Skeletal muscle cell (primary cell): Measurements from ENCODE around the gene ADAMTS5.

Experiments used
- DNase-seq: peaks from one replicate; pipeline ENCODE4 v3.0.0-alpha.2; 2010; ENCODE audit warnings: low read depth
- H3K4me3 ChIP-seq: 2 replicates; pipeline ENCODE4 v1.5.1; 2011; ENCODE audit warnings: low read depth, mild to moderate bottlenecking, control low read depth, low read length, moderate library complexity

Gene ADAMTS5

DNA sequence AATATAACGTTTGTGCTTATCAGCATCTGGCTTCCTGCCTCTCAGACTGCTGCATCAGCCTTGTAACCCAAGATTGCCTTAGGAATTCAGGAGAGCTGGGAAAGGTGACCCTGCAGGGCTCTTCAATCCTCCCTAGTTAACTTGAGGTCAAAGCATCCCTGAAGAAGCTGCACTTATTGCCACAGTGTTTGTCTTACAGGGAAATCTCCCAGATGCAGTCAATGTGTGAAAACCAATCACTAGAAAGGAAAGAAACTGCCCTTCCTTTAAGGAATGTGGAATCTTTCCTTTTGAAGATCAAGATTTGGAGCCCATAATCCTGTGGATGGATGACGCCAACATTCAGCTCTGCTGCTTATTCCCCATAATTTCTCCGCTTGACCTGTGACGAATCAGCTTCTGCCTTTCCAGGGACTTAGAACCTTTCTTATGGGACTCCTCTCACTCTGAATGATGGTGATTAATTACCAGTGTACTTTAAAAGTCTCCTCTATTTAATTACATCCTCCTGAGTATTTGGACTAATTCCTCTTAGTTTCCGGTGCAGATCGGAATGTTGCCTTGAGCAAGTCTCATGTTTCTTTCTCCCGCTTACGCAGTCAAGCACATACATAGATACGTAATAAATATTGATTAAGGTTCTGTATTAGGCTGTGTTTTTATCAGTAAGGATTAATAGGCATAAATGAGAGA, 14.4 kb downstream of the ADAMTS5 start:
- DNase-seq = no peak
- H3K4me3 ChIP-seq = no peak overlapping the region

DNA sequence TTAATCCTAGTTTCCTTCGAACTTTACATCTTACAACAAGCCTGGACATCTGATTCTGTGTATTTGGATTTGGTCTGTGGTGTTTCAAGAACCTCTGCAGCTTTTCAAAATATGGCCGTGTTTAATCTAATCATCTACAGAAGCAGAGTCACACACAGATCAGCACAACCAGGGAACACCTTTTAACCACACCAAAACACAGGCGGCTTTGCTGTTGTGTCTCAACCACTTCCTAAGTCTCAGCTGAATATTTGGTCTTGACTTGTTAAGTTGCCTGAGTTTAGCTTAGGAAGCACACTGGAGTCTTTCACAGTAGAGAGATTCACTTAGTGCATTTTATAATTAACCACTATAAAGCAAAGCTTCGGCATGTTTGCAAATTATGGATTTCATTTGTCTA, 17.1 kb downstream of the ADAMTS5 start:
- H3K4me3 ChIP-seq = no peak overlapping the region
- DNase-seq = no peak

- H3K4me3 ChIP-seq = no peak overlapping the region
- no peak for DNase-seq
Observed at GRCh38 chr21:26948194-26948593, 18.7 kb downstream of the ADAMTS5 start.

- H3K4me3 ChIP-seq = no peak overlapping the region
- no peak for DNase-seq
Observed at GRCh38 chr21:26946744-26947446, 20.0 kb downstream of the ADAMTS5 start.

DNA sequence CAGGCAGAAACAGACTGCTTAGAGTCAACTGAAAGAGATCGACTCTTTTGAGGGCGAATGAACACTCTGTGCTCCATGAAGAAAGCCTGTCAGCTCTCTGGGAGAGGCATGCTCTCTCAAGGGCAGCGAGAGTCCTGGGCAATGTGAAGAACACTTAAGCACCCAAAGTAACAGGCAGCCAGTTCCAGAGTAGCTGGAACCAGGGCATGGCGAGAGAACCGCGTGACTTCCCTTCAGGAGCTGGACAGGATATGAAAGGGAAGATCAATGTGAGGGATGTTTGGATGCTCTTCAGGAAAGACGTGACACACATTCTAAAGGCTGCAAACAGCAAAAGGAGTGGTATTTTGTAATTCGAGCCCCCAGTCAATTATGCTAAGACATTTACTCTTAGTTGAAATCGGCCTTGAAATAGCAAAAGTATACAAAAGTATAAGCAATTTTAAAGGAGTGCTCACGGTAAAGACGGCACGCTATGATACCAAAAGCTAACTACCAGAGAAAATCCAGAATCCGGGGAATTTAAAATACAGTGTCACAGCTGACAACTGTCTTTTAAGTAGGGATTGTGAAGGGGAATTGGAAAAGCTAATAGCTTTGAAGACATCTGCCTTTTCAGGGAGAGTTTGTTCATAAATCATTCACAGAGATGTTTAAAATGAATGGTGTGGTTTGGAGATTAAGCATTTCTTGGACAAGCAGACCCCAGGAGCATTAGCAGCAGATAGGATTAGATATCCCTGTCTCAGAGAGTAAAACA, 20.8 kb downstream of the ADAMTS5 start:
- no peak overlapping the region for H3K4me3 ChIP-seq
- no peak for DNase-seq

GRCh38 chr21:26943921-26944320, 23.0 kb downstream of the ADAMTS5 start:
- no peak overlapping the region for H3K4me3 ChIP-seq
- DNase-seq = no peak

DNA sequence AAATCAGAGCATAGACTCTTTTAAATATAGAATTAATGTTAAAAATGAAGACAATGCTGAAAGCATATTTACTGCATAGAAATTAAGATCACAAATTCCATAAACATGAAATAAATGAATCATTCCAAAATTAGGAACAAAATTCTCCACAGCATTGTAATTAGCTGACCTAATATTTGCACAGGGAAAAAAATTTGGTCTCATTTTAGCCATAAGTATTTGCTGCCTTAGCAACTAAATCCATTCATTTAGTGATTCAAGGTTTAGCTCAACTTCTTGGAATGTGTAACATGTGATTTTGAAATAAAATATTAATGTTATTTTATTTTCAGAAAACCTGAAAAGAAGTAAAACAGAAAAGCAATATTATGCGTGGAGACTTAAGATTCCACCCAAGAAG, 25.5 kb downstream of the ADAMTS5 start:
- no peak for DNase-seq
- H3K4me3 ChIP-seq = no peak overlapping the region

- H3K4me3 ChIP-seq = no peak overlapping the region
- peak; percentile 72 for DNase-seq
Observed at GRCh38 chr21:26939601-26940111, 27.2 kb downstream of the ADAMTS5 start.

- no peak for DNase-seq
- no peak overlapping the region for H3K4me3 ChIP-seq
Observed at GRCh38 chr21:26936641-26937040, 30.2 kb downstream of the ADAMTS5 start.

DNA sequence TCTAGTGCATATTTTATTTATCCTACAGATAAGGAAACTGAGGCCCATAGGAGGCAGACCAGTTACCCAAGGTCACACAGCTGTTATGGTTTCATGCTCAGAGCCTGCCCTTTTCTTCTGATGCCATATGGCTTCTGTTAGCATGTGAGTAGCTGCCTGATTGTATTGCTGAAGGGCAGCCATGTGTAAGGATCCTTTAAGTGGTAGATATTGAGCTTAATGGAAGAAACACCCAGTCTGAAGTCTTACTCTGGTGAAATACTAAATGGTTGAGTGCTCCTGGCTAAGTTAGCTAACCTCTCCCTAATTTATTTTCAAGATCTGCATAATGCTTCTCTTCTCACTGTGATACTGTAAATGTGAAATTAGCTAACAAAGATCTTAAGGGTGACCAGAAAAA, 30.9 kb downstream of the ADAMTS5 start:
- no peak for DNase-seq
- no peak overlapping the region for H3K4me3 ChIP-seq

- no peak for DNase-seq
- no peak overlapping the region for H3K4me3 ChIP-seq
Observed at GRCh38 chr21:26934383-26934782, 32.5 kb downstream of the ADAMTS5 start.

- DNase-seq = no peak
Observed at GRCh38 chr21:26933448-26933847, 33.4 kb downstream of the ADAMTS5 start.

GRCh38 chr21:26925636-26926035, 41.3 kb downstream of the ADAMTS5 start:
- H3K4me3 ChIP-seq = no peak overlapping the region
- no peak for DNase-seq

More at GRCh38 chr21:26933448-26933847, 33.4 kb downstream of the ADAMTS5 start:
- no peak overlapping the region for H3K4me3 ChIP-seq

DNA sequence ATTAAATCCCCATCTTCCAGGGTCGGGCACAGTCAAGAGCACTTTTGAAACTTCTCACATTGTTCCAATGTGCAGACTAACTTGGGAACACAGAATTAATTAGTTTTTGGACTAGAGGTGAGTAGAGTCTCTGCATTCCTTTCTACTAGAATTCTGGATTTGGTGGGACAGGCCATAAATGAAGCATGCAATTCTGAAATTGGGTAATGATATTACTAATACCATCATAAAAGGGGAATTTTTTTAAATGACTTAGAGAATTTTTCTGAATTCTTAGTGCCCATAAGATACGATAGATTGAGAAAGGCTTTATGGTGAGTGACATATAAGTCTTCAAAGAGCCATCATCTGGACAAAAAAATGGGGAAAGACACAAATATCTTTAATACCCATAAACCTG, 41.8 kb downstream of the ADAMTS5 start:
- DNase-seq = no peak

GRCh38 chr21:26923986-26924385, 42.9 kb downstream of the ADAMTS5 start:
- H3K4me3 ChIP-seq = no peak overlapping the region
- no peak for DNase-seq

More for the DNA sequence above, 41.8 kb downstream of the ADAMTS5 start:
- H3K4me3 ChIP-seq = no peak overlapping the region

- no peak overlapping the region for H3K4me3 ChIP-seq
- DNase-seq = no peak
Observed at GRCh38 chr21:26920055-26920454, 46.8 kb downstream of the ADAMTS5 start.

- DNase-seq = no peak
- no peak overlapping the region for H3K4me3 ChIP-seq
Observed at GRCh38 chr21:26918323-26919079, 48.4 kb downstream of the ADAMTS5 start.

GRCh38 chr21:26916799-26917198, 50.1 kb downstream of the ADAMTS5 start:
- no peak overlapping the region for H3K4me3 ChIP-seq
- DNase-seq = no peak

- no peak for DNase-seq
- H3K4me3 ChIP-seq = no peak overlapping the region
Observed at GRCh38 chr21:26914557-26914956, 52.3 kb downstream of the ADAMTS5 start.

DNA sequence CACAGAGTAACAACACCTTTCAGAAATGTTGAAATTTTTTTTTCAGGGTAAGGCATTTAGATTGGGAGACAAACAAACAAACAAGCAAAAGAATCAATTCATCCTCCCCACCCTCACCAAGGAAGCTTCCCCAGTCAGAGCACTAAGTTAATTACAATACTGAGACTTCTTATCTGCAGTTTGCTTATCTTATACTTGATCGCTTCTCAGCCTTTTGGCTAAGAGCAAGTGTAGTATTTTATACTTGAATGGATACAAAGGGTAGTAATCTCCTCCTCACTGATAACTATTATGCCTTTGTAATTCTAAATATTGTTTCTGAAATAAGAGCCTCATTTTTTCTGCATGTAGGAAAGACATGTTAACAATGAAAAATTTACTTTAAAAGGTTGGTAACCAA, 54.4 kb downstream of the ADAMTS5 start:
- no peak overlapping the region for H3K4me3 ChIP-seq
- no peak for DNase-seq
